H1 (cell line): ENCODE results near the gene AGAP1. TPM values are rescaled to one million over a fixed set of nuclear protein-coding genes. Genes with fewer than 3 reads are reported as not detected.

Source experiments
- ATF3 ChIP-seq: IDR thresholded peaks from 2 replicates; pipeline ENCODE4 v1.6.1; 2011; ENCODE audit warnings: low read depth, mild to moderate bottlenecking, low read length; ENCODE audit not compliant: insufficient read depth
- CBX5 ChIP-seq: fragments of 300-800, 300-1000 bp; sonication (generic); IDR thresholded peaks from 2 replicates; pipeline ENCODE4 v1.7.1; 2016; ENCODE audit warnings: antibody characterized with exemption, low read length, low read depth
- CEBPB ChIP-seq: IDR thresholded peaks from 2 replicates; pipeline ENCODE4 v1.6.1; 2012; ENCODE audit warnings: low read depth, low read length
- CHD2 ChIP-seq: IDR thresholded peaks from 2 replicates; pipeline ENCODE4 v1.6.1; 2012; ENCODE audit warnings: low read length, improper control_type of control experiment
- CREB1 ChIP-seq: IDR thresholded peaks from 2 replicates; pipeline ENCODE4 v1.6.1; 2012; ENCODE audit warnings: inconsistent platforms
- GTF2F1 ChIP-seq: IDR thresholded peaks from 2 replicates; pipeline ENCODE4 v1.6.1; 2012; ENCODE audit warnings: low read depth, low read length, improper control_type of control experiment, borderline replicate concordance
- HDAC6 ChIP-seq: IDR thresholded peaks from one replicate; pipeline ENCODE4 v1.7.1; 2012; ENCODE audit warnings: low read depth, mild to moderate bottlenecking, inconsistent platforms, low read length, moderate library complexity
- KDM1A ChIP-seq: fragments of 200-600, 300-600 bp; sonication (generic); IDR thresholded peaks from 2 replicates; pipeline ENCODE4 v1.7.1; 2016; ENCODE audit warnings: mild to moderate bottlenecking, low read length, borderline replicate concordance
- KDM5A ChIP-seq: fragments of 200-600 bp; IDR thresholded peaks from 2 replicates; pipeline ENCODE4 v1.7.1; 2012; ENCODE audit warnings: mild to moderate bottlenecking, low read length, inconsistent platforms, mixed read lengths
- NANOG ChIP-seq: IDR thresholded peaks from 2 replicates; pipeline ENCODE4 v1.6.1; 2011; ENCODE audit warnings: low read length, low read depth, mild to moderate bottlenecking, inconsistent platforms; ENCODE audit not compliant: insufficient read depth, poor library complexity, severe bottlenecking
- POU5F1 ChIP-seq: IDR thresholded peaks from 2 replicates; pipeline ENCODE4 v1.6.1; 2011; ENCODE audit warnings: low read depth, mild to moderate bottlenecking, low read length, moderate library complexity
- RAD21 ChIP-seq, 2 experiments: IDR thresholded peaks in 1 of 2; conservative IDR thresholded peaks in 1 of 2; 2 replicates each; pipeline ENCODE4 v1.6.1; 2011; ENCODE audit warnings: low read depth in 2 of 2, low read length in 2 of 2, improper control_type of control experiment in 1 of 2, inconsistent platforms in 1 of 2, mild to moderate bottlenecking in 1 of 2, moderate library complexity in 1 of 2
- SIX5 ChIP-seq: IDR thresholded peaks from 2 replicates; pipeline ENCODE4 v1.6.1; 2011; ENCODE audit warnings: mild to moderate bottlenecking, low read depth, low read length
- SUZ12 ChIP-seq: fragments of 200-600 bp; sonication (generic); IDR thresholded peaks from 2 replicates; pipeline ENCODE4 v1.6.1; 2012; ENCODE audit warnings: mild to moderate bottlenecking, inconsistent platforms, low read length, moderate library complexity, mixed read lengths
- TBP ChIP-seq: IDR thresholded peaks from 2 replicates; pipeline ENCODE4 v1.6.1; 2011; ENCODE audit warnings: low read depth, low read length, improper control_type of control experiment
- polyA plus RNA-seq, 7 experiments: library from polyadenylated mRNA; depleted of rRNA in 3 of 7; stranded (reverse) in 5 of 7; unstranded in 2 of 7; fragments of >200 nt in 5 of 7; fragments of 200-250 nt in 2 of 7; gene quantifications; 1 replicate in 5 of 7; 2 replicates in 1 of 7; 4 replicates in 1 of 7; pipeline versions ENCODE4 v1.2.1 to v1.2.3, GENCODE V29; 2011 to 2013; ENCODE audit warnings: missing spikeins in 2 of 7, mixed read lengths in 2 of 7
- total RNA-seq: library from RNA; stranded (reverse); fragmentation: NEBNext Ultra II Directional; extraction: Animal tissue kit (Norgen Biotek cat#: 25700); gene quantifications from 2 replicates; pipeline ENCODE4 v1.2.1, GENCODE V29; 2021

AGAP1 gene
- total and polyA plus RNA-seq, 2 of the 8 experiments (the other 6 are each of a cell fraction or from before 2014, with no cell fraction given): 18.1 to 39.4 TPM

- TF ChIP-seq RAD21 (IDR thresholded peaks at IDR 0.05 in 1 of 2, conservative IDR thresholded peaks at IDR 0.05 in 1 of 2; ENCODE audit: low read depth in 2 of 2, low read length in 2 of 2) (peak; percentile 63 to 75), CHD2 (no peak), POU5F1 (no peak), SIX5 (no peak), TBP (no peak), CBX5 (no peak), KDM5A (no peak), NANOG (no peak), CREB1 (no peak), KDM1A (no peak), CEBPB (no peak), HDAC6 (no peak), SUZ12 (no peak), ATF3 (no peak), GTF2F1 (no peak)
Measured at GRCh38 chr2:235551965-235552364, 58.1 kb downstream of the AGAP1 start (continued).
